ENCODE measurements around the gene CD2AP.

- no peak for TF ChIP-seq CTCF (IDR thresholded peaks at IDR 0.05; ENCODE audit: insufficient read depth, low read length)
- no peak for TF ChIP-seq POLR2AphosphoS5 (IDR thresholded peaks at IDR 0.05; ENCODE audit: low read depth)
- no peak for TF ChIP-seq GABPA (IDR thresholded peaks at IDR 0.05; ENCODE audit: low read depth)
- no peak for TF ChIP-seq SPI1 (IDR thresholded peaks at IDR 0.05; ENCODE audit: borderline replicate concordance, low read depth)
- TF ChIP-seq REST (IDR thresholded peaks at IDR 0.05; ENCODE audit: insufficient replicate concordance, low read depth): no peak
These were observed 42.7 kb downstream of the CD2AP start for GRCh38 chr6:47520282-47520681.

Data from HL-60 (cell line).